Measurements from ENCODE around the gene MYRFL. TPM values are rescaled to one million over a fixed set of nuclear protein-coding genes. Genes with fewer than 3 reads are reported as not detected.
A peak's percentile ranks its signal among the peaks of the same experiment; 100 is the strongest.
"Not testable (repeated sequence)": the region's sequence is repeated elsewhere in the genome, so short reads cannot be mapped to it uniquely, and the experiment has no call there.

The MYRFL gene
- polyA plus RNA-seq (ENCODE audit: insufficient read length in 3 of 3): 1 to 10 TPM; 1.7 to 4.0 (median 3.0) TPM
- long read RNA-seq, donor 1: 0 reads
- long read RNA-seq, donor 2: 0 reads
- long read RNA-seq, donor 3: 0 reads
- long read RNA-seq, donor 4: 0 reads
- long read RNA-seq, donor 5: 0 reads
- long read RNA-seq, donor 6: 0 reads
- long read RNA-seq, donor 7: 0 reads
- long read RNA-seq, donor 8: 0 reads
- long read RNA-seq, donor 9: 0 reads
- long read RNA-seq, donor 10: 0 reads
- long read RNA-seq, donor 11: 0 reads
- long read RNA-seq, donor 12: 0 reads
- long read RNA-seq, donor 13: 0 reads
- long read RNA-seq, donor 14: 0 reads
- long read RNA-seq, donor 15: 0 reads
- long read RNA-seq, donor 16: 0 reads

- DNase-seq: no peak
Measured at GRCh38 chr12:69824966-69825560, at the start of gene MYRFL. MYRFL (plus strand) TSS chr12:69825227; CDS start chr12:69825518, 291 bp downstream.

GRCh38 chr12:69779928-69780327 lies 45.1 kb upstream of the MYRFL start:
- no peak for DNase-seq

- no peak for DNase-seq
Measured at GRCh38 chr12:69783365-69783764, 41.7 kb upstream of the MYRFL start.

GRCh38 chr12:69789351-69789750 lies 35.7 kb upstream of the MYRFL start:
- no peak for DNase-seq

GRCh38 chr12:69792533-69792932 lies 32.5 kb upstream of the MYRFL start:
- DNase-seq: no peak

- not testable (repeated sequence) for DNase-seq
Measured at GRCh38 chr12:69807101-69807897, 17.7 kb upstream of the MYRFL start.

GRCh38 chr12:69810870-69811498 lies 14.0 kb upstream of the MYRFL start:
- no peak for DNase-seq

GRCh38 chr12:69816082-69816481 lies 8.9 kb upstream of the MYRFL start:
- no peak for DNase-seq

GRCh38 chr12:69821032-69821455 lies 4.0 kb upstream of the MYRFL start:
- DNase-seq: no peak

GRCh38 chr12:69821456-69822159 lies 3.4 kb upstream of the MYRFL start:
- DNase-seq: peak; percentile 19

- DNase-seq: no peak
Measured at GRCh38 chr12:69822201-69822860, 2.7 kb upstream of the MYRFL start.

GRCh38 chr12:69824028-69824427 lies 999 bp upstream of the MYRFL start:
- DNase-seq: no peak

GRCh38 chr12:69828897-69829296 lies 3.9 kb downstream of the MYRFL start:
- DNase-seq: no peak

GRCh38 chr12:69833696-69834095 lies 8.7 kb downstream of the MYRFL start:
- DNase-seq: no peak

- peak; percentile 17 for DNase-seq
Measured at GRCh38 chr12:69834147-69834546, 9.1 kb downstream of the MYRFL start.

- peak; percentile 26 for DNase-seq
Measured at GRCh38 chr12:69834576-69834975, 9.5 kb downstream of the MYRFL start.

- peak; percentile 17 for DNase-seq
Measured at GRCh38 chr12:69835081-69835480, 10.1 kb downstream of the MYRFL start.

- DNase-seq: no peak
Measured at GRCh38 chr12:69836015-69836414, 11.0 kb downstream of the MYRFL start.

GRCh38 chr12:69837191-69837590 lies 12.2 kb downstream of the MYRFL start:
- DNase-seq: no peak

- no peak for DNase-seq
Measured at GRCh38 chr12:69837657-69838415, 12.8 kb downstream of the MYRFL start.
